HepG2 (cell line): Measurements from ENCODE around the gene RNF149. TPM values are rescaled to one million over a fixed set of nuclear protein-coding genes. Genes with fewer than 3 reads are reported as not detected.
A peak's percentile ranks its signal among the peaks of the same experiment; 100 is the strongest.

ENCODE experiments used
- BATF2 ChIP-seq: sonication (generic); formaldehyde crosslinking; IDR thresholded peaks from 2 replicates; pipeline ENCODE4 v1.8.0; 2022; ENCODE audit warnings: mild to moderate bottlenecking, missing genetic modification reagents, moderate library complexity
- HINFP ChIP-seq: sonication (generic); formaldehyde crosslinking; IDR thresholded peaks from 2 replicates; pipeline ENCODE4 v1.4.0; 2020; ENCODE audit warnings: low read depth, mild to moderate bottlenecking, missing genetic modification reagents
- HOMEZ ChIP-seq: IDR thresholded peaks from 2 replicates; pipeline ENCODE4 v1.6.1; 2016; ENCODE audit warnings: low read depth
- PPARG ChIP-seq: conservative IDR thresholded peaks from 2 replicates; pipeline ENCODE4 v1.6.1; 2016; ENCODE audit warnings: missing biosample characterization, missing genetic modification reagents
- TEAD3 ChIP-seq: optimal IDR thresholded peaks from 2 replicates; pipeline ENCODE3; 2016; ENCODE audit warnings: borderline replicate concordance
- TOE1 ChIP-seq: sonication (generic); formaldehyde crosslinking; IDR thresholded peaks from 2 replicates; pipeline ENCODE4 v1.4.0; 2020; ENCODE audit warnings: mild to moderate bottlenecking, missing genetic modification reagents
- ZGPAT ChIP-seq: IDR thresholded peaks from 2 replicates; pipeline ENCODE4 v1.6.1; 2016; ENCODE audit warnings: mild to moderate bottlenecking
- ZNF780A ChIP-seq: sonication (generic); formaldehyde crosslinking; IDR thresholded peaks from 2 replicates; pipeline ENCODE4 v1.8.0; 2022; ENCODE audit warnings: mild to moderate bottlenecking, missing genetic modification reagents, moderate library complexity
- ZSCAN12 ChIP-seq: sonication (generic); formaldehyde crosslinking; IDR thresholded peaks from 2 replicates; pipeline ENCODE4 v1.9.0; 2021; ENCODE audit warnings: mild to moderate bottlenecking, missing genetic modification reagents
- polyA plus RNA-seq, 8 experiments: library from polyadenylated mRNA; depleted of rRNA in 3 of 8; stranded (reverse) in 7 of 8; unstranded in 1 of 8; fragments of >200 nt; fragmentation: Illumina TruSeq in 4 of 8; extraction: Trizol in 4 of 8; gene quantifications; 2 replicates each; pipeline versions ENCODE4 v1.2.1 to v1.2.3, GENCODE V29; 2011 to 2016; ENCODE audit warnings: low read depth in 4 of 8, missing spikeins in 1 of 8, mixed read lengths in 1 of 8; ENCODE audit not compliant: insufficient read depth in 1 of 8
- total RNA-seq, 5 experiments: library from RNA; depleted of rRNA; stranded (reverse); fragments of >200 nt; fragmentation: Illumina TruSeq; extraction: Trizol; gene quantifications; 2 replicates each; pipeline ENCODE4 v1.2.3, GENCODE V29; 2016; ENCODE audit warnings: low read depth in 1 of 5
- TF ChIP-seq, protein P1 (sequence below), 2 experiments: fragments of 450-650 bp in 1 of 2; sonication (generic) in 1 of 2; formaldehyde crosslinking; IDR thresholded peaks; 2 replicates each; pipeline versions ENCODE4 v1.5.0 to v1.8.0; 2020 to 2022; ENCODE audit warnings: mild to moderate bottlenecking in 1 of 2, missing genetic modification reagents in 1 of 2
- TF ChIP-seq, protein P2 (sequence below): sonication (generic); formaldehyde crosslinking; IDR thresholded peaks from one replicate; pipeline ENCODE4 v1.5.1; 2020; ENCODE audit warnings: mild to moderate bottlenecking, missing genetic modification reagents; ENCODE audit errors: not compliant biosample characterization
- TF ChIP-seq, protein P3 (sequence below): sonication (generic); formaldehyde crosslinking; IDR thresholded peaks from 2 replicates; pipeline ENCODE4 v1.8.1; 2023; ENCODE audit warnings: mild to moderate bottlenecking, inconsistent platforms, moderate library complexity, missing genetic modification reagents, borderline replicate concordance

RNF149 gene
- total and polyA plus RNA-seq, 2 of the 13 experiments (the other 11 are each of a cell fraction or from before 2014, with no cell fraction given) = 87.6 to 109 TPM

DNA sequence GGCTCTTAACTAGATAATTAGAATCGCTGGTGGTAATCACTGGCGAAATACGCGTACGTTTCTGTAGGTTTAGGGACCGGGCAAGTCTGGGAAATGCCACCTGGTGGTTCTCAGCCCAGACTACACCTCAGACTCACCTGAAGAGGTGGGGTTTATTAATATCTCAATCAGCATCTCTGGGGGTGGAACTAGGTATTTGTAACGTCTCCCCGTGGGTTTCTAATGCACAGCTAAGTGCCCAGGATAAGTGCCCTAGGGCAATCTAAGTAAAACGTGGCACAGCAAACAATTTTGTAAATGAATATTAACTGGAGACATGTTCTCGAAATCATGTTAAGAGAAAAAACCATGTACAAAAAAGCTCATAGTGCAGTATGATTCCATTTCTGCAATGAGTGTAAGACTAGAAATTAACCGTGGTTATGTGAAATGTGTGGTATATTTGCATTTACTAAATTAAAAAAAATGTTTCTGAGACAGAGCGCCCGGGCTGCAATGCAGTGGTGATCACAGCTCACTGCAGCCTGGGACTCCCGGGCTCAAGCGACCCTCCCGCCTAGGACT lies 56.6 kb downstream of the RNF149 start (continued):
- TF ChIP-seq PPARG (CRISPR knock-in tag) (no peak), ZGPAT (peak; percentile 11; the same call in 1 of the 2 replicates), BATF2 (no peak), ZNF780A (CRISPR knock-in tag) (no peak), HOMEZ (CRISPR knock-in tag) (0 out of 2 replicates have a peak, but pooled peaks have one; percentile 10), TOE1 (CRISPR knock-in tag) (peak; percentile 3; the same call in 1 of the 2 replicates), ZSCAN12 (CRISPR knock-in tag) (no peak), TEAD3 (peak; percentile 5), HINFP (CRISPR knock-in tag) (no peak)
- TF ChIP-seq, protein P1, sequence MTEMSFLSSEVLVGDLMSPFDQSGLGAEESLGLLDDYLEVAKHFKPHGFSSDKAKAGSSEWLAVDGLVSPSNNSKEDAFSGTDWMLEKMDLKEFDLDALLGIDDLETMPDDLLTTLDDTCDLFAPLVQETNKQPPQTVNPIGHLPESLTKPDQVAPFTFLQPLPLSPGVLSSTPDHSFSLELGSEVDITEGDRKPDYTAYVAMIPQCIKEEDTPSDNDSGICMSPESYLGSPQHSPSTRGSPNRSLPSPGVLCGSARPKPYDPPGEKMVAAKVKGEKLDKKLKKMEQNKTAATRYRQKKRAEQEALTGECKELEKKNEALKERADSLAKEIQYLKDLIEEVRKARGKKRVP (CRISPR knock-in tag; IDR thresholded peaks at IDR 0.05) = no peak
- TF ChIP-seq, protein P2, sequence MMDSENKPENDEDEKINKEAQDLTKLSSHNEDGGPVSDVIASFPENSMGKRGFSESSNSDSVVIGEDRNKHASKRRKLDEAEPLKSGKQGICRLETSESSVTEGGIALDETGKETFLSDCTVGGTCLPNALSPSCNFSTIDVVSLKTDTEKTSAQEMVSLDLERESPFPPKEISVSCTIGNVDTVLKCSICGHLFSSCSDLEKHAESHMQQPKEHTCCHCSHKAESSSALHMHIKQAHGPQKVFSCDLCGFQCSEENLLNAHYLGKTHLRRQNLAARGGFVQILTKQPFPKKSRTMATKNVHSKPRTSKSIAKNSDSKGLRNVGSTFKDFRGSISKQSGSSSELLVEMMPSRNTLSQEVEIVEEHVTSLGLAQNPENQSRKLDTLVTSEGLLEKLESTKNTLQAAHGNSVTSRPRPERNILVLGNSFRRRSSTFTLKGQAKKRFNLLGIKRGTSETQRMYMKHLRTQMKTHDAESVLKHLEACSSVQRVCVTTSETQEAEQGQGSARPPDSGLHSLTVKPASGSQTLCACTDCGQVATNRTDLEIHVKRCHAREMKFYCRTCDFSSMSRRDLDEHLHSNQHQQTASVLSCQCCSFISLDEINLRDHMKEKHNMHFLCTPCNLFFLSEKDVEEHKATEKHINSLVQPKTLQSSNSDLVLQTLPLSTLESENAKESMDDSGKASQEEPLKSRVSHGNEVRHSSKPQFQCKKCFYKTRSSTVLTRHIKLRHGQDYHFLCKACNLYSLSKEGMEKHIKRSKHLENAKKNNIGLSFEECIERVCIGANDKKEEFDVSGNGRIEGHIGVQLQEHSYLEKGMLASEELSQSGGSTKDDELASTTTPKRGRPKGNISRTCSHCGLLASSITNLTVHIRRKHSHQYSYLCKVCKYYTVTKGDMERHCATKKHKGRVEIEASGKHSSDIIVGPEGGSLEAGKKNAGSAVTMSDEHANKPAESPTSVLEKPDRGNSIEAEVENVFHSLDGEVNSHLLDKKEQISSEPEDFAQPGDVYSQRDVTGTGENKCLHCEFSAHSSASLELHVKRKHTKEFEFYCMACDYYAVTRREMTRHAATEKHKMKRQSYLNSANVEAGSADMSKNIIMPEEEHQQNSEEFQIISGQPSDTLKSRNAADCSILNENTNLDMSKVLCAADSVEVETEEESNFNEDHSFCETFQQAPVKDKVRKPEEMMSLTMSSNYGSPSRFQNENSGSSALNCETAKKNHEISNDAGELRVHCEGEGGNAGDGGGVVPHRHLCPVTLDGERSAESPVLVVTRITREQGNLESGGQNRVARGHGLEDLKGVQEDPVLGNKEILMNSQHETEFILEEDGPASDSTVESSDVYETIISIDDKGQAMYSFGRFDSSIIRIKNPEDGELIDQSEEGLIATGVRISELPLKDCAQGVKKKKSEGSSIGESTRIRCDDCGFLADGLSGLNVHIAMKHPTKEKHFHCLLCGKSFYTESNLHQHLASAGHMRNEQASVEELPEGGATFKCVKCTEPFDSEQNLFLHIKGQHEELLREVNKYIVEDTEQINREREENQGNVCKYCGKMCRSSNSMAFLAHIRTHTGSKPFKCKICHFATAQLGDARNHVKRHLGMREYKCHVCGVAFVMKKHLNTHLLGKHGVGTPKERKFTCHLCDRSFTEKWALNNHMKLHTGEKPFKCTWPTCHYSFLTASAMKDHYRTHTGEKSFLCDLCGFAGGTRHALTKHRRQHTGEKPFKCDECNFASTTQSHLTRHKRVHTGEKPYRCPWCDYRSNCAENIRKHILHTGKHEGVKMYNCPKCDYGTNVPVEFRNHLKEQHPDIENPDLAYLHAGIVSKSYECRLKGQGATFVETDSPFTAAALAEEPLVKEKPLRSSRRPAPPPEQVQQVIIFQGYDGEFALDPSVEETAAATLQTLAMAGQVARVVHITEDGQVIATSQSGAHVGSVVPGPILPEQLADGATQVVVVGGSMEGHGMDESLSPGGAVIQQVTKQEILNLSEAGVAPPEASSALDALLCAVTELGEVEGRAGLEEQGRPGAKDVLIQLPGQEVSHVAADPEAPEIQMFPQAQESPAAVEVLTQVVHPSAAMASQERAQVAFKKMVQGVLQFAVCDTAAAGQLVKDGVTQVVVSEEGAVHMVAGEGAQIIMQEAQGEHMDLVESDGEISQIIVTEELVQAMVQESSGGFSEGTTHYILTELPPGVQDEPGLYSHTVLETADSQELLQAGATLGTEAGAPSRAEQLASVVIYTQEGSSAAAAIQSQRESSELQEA = no peak
- TF ChIP-seq, protein P3, sequence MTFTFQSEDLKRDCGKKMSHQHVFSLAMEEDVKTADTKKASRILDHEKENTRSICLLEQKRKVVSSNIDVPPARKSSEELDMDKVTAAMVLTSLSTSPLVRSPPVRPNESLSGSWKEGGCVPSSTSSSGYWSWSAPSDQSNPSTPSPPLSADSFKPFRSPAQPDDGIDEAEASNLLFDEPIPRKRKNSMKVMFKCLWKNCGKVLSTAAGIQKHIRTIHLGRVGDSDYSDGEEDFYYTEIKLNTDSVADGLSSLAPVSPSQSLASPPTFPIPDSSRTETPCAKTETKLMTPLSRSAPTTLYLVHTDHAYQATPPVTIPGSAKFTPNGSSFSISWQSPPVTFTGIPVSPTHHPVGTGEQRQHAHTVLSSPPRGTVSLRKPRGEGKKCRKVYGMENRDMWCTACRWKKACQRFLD = no peak
